BE2C (cell line): Measurements from ENCODE around the gene RHBDF2.

Source experiments
- DNase-seq: peaks from one replicate; pipeline ENCODE4 v3.0.0-alpha.2; 2020
- H3K27me3 ChIP-seq: fragments of 250-450 bp; sonication (Bioruptor Pico); 2 replicates; pipeline ENCODE4 v1.5.1; 2020; ENCODE audit warnings: mild to moderate bottlenecking
- H3K36me3 ChIP-seq: fragments of 250-450 bp; sonication (Bioruptor Pico); 2 replicates; pipeline ENCODE4 v1.5.1; 2020; ENCODE audit warnings: mild to moderate bottlenecking
- H3K4me1 ChIP-seq: fragments of 250-450 bp; sonication (Bioruptor Pico); 2 replicates; pipeline ENCODE4 v1.5.1; 2020
- H3K4me3 ChIP-seq: 2 replicates; pipeline ENCODE4 v1.5.1; 2011; ENCODE audit warnings: low read depth, low read length
- H3K9me3 ChIP-seq: fragments of 250-450 bp; sonication (Bioruptor Pico); 2 replicates; pipeline ENCODE4 v1.5.1; 2020
- CTCF ChIP-seq: IDR thresholded peaks from 2 replicates; pipeline ENCODE4 v1.5.1; 2012; ENCODE audit warnings: mild to moderate bottlenecking, low read depth, low read length

RHBDF2 gene

GRCh38 chr17:76469076-76469990 is 31.9 kb downstream of the RHBDF2 start:
- H3K27me3 ChIP-seq, result no peaks in the 10 kb centered on the region
- H3K4me1 ChIP-seq, result no peaks in the 10 kb centered on the region
- no peak for DNase-seq
- no peak for TF ChIP-seq CTCF
- no peaks in the 10 kb centered on the region for H3K36me3 ChIP-seq
- H3K4me3 ChIP-seq, result no peak overlapping the region
- no peaks in the 10 kb centered on the region for H3K9me3 ChIP-seq

DNA sequence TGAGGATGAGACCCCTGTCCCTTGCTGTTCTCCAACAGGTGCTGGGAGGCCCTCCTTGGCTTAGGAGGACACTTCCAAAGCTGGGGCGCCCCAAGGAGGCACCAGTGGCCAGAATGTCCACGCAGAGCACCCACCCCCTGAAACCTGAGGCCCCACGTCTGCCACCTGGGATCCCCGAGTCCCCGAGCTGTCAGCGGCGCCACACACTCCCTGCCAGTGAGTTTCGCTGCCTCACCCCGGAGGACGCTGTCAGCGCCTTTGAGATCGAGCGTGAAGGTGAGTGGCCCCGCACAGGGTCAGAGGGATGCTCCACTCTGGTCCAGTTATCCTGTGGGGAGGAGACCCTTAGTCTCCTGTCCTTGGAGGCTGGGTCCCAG is 32.6 kb downstream of the RHBDF2 start:
- no peaks in the 10 kb centered on the region for H3K36me3 ChIP-seq
- H3K4me3 ChIP-seq, result no peak overlapping the region
- H3K4me1 ChIP-seq, result no peaks in the 10 kb centered on the region
- no peaks in the 10 kb centered on the region for H3K9me3 ChIP-seq
- no peak for DNase-seq
- no peaks in the 10 kb centered on the region for H3K27me3 ChIP-seq
- no peak for TF ChIP-seq CTCF

- Histone ChIP-seq H3K36me3 (no peaks in the 10 kb centered on the region), H3K4me1 (no peaks in the 10 kb centered on the region), H3K9me3 (no peaks in the 10 kb centered on the region), H3K4me3 (no peak overlapping the region), H3K27me3 (no peaks in the 10 kb centered on the region)
- TF ChIP-seq CTCF, result no peak
- no peak for DNase-seq
Observed at GRCh38 chr17:76467809-76468633, 33.2 kb downstream of the RHBDF2 start.

GRCh38 chr17:76467366-76467765 is 33.9 kb downstream of the RHBDF2 start, which contains the start of gene AANAT:
AANAT (plus strand) TSS chr17:76467603; CDS start chr17:76468747, 1,144 bp downstream.
- H3K27me3 ChIP-seq, result no peaks in the 10 kb centered on the region
- DNase-seq, result no peak
- no peaks in the 10 kb centered on the region for H3K9me3 ChIP-seq
- H3K36me3 ChIP-seq, result no peaks in the 10 kb centered on the region
- no peaks in the 10 kb centered on the region for H3K4me1 ChIP-seq
- no peak within 1 kb of the TSS for H3K4me3 ChIP-seq
- TF ChIP-seq CTCF, result no peak

DNA sequence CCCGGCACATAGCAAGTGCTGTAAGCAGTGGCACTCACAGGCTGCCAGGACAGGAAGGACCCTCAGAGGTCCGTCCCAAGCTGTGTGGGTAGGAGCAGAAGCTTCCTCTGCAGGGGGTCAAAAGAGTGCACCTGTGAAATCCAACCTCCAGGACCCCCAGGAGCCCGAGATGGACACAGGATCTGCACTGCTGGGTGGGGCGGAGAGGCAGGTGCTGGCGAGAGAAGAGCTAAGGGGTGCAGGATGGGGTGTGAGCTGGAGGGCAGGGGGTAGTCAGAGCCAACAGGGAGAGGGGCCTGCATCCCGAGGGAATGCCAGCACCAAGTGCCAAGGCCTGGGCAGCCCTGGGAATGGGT is 34.5 kb downstream of the RHBDF2 start:
- Histone ChIP-seq H3K9me3 (no peaks in the 10 kb centered on the region), H3K27me3 (no peaks in the 10 kb centered on the region), H3K36me3 (no peaks in the 10 kb centered on the region), H3K4me1 (no peaks in the 10 kb centered on the region), H3K4me3 (no peak overlapping the region)
- no peak for DNase-seq
- TF ChIP-seq CTCF, result no peak
